GM18507 (cell line): Measurements from ENCODE around the gene DENND6B.

Source experiments
- DNase-seq: peaks from one replicate; pipeline ENCODE4 v3.0.0; 2011; ENCODE audit warnings: low read depth; ENCODE audit not compliant: insufficient read length; ENCODE audit errors: extremely low spot score
- FAIRE-seq: peaks from 2 replicates; lab custom pipeline; 2011; peaks lifted over from hg19 to GRCh38; lab: Jason Lieb, UNC

The DENND6B gene

GRCh38 chr22:50305923-50306566 lies 20.8 kb downstream of the DENND6B start:
- FAIRE-seq (peak; percentile 78), DNase-seq (no peak)

GRCh38 chr22:50305393-50305922 lies 21.4 kb downstream of the DENND6B start:
- DNase-seq, result no peak
- no peak for FAIRE-seq

GRCh38 chr22:50304528-50305392 lies 22.1 kb downstream of the DENND6B start:
- DNase-seq (no peak), FAIRE-seq (no peak)

- no peak for DNase-seq
- peak; percentile 44 for FAIRE-seq
These were observed 22.8 kb downstream of the DENND6B start for GRCh38 chr22:50303848-50304527.

DNA sequence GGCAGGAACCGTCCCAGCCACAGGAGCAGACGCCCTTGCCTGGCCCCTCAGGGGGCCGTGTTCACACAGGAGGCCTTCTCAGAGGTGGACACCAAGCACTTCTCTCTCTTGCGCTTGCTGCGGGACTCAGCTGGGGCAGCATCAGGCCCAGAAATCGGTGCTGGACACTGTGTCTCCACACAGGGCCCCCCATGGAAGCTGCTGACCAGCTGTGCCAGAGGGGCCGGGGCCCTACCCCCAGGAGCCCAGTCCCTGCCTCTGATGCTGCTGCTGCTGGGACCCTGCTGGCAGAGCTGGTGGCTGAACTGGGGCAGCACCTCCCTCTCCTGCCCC lies 23.3 kb downstream of the DENND6B start:
- no peak for FAIRE-seq
- DNase-seq, result no peak

GRCh38 chr22:50302564-50302963 lies 24.2 kb downstream of the DENND6B start:
- FAIRE-seq (no peak), DNase-seq (no peak)

DNA sequence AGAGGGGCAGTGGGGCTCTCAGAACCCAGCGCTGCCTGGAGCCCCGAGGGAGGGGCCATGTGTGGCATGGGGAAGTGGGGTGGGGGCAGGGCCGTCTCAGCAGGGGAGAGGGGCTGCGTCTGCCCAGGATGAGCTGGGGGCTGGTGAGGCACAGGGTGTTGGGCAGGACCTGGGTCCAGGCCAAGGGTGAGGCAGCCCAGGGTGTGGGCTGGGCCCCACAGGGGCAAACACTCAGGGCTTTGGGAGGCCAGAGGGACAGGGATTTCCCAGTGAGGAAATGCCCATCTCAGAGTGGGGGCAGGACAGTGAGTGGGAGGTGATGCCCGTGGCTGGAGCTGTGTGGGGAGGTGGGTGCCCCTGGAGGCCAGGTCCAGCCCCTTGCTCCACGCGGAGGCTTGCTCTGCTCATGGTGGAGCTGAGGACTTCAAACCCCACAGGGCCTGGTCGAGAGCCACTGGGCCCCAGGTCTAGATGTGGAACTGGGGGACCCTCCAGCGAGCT lies 24.7 kb downstream of the DENND6B start:
- FAIRE-seq (no peak), DNase-seq (no peak)

DNA sequence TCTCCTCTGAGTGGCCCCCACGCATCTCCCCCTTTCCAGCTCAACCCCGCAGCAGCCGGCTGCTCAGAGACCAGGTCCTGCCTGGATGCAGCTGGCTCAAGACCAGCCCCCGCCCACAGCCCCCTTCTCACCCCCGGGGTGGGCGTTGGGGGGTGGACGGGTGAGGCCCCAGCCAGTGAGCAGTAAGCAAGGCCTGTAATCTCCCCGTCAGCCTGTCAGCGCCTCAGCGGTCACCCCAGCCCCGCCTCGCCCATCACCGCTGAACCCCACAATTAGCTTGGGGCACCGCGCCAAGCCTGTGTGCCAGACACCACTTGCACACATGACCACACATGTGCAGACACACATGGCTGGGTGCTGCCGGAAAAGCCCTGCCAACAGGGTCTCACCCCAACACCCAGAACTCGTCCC lies 25.2 kb downstream of the DENND6B start:
- FAIRE-seq (peak; percentile 59), DNase-seq (no peak)

DNA sequence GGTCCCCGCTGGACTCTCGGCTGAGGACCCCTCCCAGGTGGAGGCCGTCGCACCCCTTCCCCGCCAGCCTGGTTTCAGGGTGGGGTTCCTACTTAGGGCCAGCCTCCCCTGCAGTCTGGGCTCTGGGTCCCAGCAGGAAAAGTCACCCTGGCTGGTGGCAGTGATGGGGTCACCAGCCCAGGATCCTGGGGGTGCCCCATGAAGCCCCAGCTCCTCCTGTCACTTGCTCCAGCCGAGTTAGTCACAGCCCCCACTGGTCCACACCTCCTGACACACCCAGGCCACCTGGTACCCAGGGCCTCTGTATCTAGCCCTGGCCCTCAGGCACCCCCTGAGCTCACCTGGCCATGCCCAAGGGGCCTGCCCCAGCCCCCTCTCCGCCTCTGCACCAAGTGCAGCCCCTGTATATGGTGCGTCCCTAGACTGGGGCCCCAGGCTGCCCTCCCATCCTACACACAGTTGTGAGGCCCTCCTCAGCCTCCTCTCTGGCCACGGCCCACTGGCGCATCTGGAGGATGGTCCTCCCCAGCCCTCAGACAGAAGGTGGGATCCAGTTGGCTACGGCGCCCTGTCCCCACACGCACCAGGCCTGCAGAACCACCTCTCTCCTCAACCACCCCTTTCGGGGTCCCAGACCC lies 26.1 kb downstream of the DENND6B start:
- FAIRE-seq (no peak), DNase-seq (no peak)

GRCh38 chr22:50299785-50300619 lies 26.8 kb downstream of the DENND6B start:
- no peak for FAIRE-seq

DNA sequence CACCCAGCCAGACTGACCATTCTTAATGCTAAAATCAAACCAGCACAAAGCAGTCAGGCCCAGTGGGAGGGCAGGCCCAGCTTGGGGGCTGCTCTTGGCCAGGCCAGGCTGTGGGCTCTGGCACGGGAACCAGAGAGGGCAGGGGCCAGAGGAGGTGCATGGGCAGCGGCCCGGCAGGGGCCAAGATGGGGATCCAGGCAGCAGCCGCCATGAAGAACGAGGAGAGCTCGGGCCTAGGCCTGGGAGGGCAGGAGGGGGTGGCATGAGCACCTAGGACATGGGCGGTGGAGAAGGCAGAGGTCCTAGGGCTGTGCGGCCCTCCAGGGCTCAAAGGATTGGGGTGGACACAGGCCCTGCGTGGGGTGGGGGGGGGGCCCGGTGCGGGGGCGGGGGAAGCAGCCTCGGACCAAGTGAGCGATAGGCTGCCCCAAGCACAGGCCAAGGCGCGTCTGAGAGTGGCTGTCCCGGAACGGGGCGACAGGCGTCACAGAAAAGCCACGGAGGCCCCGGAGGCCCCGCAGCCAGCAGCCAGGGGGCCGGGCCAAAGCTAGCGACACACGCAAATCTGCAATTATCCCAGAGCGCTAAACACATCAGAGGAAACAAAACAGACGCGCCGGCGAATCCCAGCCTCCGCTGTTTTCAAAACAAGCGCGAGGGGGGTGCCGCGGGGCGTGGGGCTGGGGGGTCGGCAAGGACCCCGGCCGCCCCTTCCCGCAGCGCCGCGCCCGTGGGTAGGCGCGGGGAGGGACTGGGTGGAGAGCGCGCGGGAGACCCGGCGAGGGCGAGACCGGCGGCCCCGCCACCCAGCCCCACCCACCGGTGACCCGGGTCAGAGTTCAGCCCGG lies 27.7 kb downstream of the DENND6B start:
- DNase-seq, result no peak
- FAIRE-seq, result no peak

More at GRCh38 chr22:50299785-50300619, 26.8 kb downstream of the DENND6B start:
- DNase-seq, result no peak

- DNase-seq (no peak), FAIRE-seq (no peak)
These were observed 28.6 kb downstream of the DENND6B start for GRCh38 chr22:50298266-50298637.

DNA sequence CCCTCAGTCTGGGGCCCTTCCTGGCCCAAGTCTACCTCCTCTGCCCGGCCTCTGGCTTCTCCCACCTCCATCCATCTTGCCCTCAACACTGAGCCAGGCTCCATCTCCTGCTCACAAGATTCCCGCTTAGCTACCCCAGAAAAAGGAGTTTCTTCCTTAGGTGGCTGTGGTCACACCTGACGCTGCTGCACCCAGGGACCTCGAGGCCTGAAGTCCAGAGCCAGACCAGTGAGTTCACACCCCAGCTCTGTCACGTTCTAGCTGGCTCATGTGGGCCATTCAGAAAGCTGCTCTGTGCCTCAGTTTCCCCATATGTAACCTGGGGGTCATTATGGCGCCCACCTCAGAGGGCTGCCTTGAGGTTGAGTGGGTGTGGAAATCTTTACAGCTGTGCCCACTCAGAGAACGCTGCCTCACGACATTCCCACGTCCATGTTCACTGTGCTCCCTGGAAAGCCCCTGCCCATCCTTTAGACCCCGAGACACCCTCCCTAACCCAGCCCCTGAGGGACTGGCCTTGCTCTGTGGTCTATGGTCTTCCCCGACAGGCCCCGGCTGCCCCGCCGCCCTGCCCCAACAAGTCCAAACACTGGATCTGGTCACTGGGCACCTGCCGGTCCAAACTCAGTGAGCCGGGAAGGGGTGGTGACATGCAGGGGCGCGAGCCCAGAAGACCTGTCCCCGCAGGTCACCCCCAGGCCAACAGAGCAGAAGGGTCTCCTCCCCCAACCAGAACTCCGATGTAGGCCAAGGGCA lies 29.1 kb downstream of the DENND6B start:
- DNase-seq (no peak), FAIRE-seq (no peak)

DNA sequence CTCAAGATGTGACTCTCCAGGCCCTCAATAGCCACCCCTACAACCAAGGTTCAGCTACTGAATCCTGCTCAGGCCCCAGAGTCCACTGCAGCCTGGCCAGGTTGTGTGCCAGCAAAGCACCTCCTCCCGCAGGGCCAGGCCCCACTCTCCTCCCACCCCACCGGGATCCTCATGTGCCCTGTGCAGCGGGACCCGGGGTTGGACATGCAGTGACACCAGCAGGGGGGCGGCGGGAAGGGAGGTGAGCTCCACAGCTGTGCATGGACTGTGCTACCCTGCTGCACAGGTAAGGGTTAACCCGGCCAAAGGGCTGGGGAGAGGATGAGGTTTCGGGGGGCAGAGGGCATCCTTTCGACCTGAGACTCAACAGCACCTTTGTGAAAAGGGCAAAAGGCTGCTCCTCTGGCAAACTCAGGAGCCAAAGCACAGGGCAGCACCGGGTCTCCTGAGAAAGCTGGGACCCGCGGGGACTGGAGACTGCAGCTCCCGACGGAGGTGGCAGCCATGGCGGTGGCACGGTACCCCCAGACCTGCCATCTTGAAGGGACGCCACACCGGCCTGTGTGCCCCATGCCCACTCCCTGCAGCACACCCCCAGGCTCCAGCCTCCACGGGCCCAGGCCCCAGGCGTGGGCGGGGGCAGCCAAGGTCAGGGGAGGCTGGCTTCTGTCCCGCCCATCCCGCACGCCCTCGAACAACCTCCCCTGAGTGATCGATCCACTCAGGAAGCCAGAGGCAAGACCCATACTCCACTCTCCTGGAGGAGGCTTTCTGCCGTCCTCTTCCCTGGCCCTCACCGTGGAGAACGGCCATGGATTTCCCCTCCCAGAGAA lies 29.9 kb downstream of the DENND6B start:
- FAIRE-seq (no peak), DNase-seq (no peak)

DNA sequence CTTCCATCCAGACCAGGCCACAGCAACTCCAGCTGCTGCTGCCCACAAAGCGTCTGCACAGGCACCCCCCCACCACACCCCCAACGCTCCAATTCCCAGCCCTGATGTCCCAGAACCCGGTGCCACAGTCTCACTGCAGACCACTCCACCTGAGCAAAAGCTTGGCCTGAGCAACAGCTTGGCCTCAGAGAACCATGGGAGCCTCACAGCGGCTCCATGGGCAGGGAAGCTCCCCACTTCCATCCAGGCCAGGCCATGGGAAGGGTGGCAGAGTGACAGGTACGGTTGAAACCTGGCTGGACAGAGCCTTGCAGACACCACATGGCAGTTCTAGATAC lies 32.5 kb downstream of the DENND6B start:
- DNase-seq, result no peak
- FAIRE-seq, result no peak

DNA sequence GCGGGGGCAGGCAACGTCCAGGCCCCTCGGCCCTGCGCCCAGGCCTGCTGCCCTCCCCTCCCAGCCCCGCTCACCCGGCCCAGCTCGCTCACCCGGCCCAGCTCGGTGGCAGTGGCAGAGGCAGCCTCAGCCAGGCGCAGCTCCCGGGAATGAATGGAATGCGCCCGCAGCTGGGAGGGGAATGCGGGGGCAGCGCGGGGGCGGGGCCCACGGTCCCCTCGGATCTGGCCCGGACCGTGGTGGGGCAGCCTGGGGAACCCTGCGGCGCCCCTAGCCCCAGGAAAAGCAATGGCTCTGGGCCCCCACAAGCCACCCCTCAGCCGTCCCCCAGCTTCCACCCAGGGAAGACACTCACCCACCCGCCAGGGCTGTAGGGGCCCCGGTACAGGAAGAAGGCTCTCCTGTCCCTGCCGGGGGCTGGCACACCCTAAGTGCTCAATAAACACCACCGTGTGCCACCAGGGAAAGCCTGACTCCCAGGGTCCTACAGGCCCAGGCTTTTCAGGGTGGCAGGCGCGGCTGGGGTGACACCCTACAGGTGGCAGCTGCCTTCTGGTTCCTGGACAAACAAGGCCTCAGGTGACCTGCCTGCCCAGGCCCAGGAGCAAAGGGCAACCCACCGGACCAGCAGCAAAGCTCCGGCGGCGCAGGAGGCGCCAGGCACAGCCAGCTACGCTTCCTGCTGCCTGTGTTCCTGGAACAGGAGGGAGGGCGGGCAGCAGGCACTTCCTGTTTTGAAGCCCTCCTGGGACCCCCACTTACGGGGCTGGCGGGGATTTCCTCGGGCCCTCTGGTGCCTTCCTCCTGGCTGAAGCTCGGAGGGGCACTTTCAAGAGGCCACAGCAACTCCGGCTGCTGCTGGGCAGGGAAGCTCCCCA lies 33.1 kb downstream of the DENND6B start:
- no peak for FAIRE-seq
- no peak for DNase-seq
